Parathyroid adenoma (tissue), 2 donors: ENCODE results near the gene LRP1B.

Source experiments
- H2AFZ ChIP-seq: fragments of 300-600 bp; sonication (generic); one replicate; pipeline ENCODE4 v1.7.0; 2017; ENCODE audit warnings: antibody characterized with exemption, mild to moderate bottlenecking
- H3K27ac ChIP-seq: fragments of 300-600 bp; sonication (generic); one replicate; pipeline ENCODE4 v1.7.0; 2017
- H3K27me3 ChIP-seq: fragments of 300-600 bp; sonication (generic); one replicate; pipeline ENCODE4 v1.7.0; 2017; ENCODE audit warnings: low read length; ENCODE audit not compliant: control insufficient read depth, insufficient read depth
- H3K36me3 ChIP-seq: fragments of 300-600 bp; sonication (generic); one replicate; pipeline ENCODE4 v1.7.0; 2017; ENCODE audit warnings: low read length; ENCODE audit not compliant: control insufficient read depth, insufficient read depth
- H3K4me1 ChIP-seq: fragments of 300-600 bp; sonication (generic); one replicate; pipeline ENCODE4 v1.7.0; 2017; ENCODE audit warnings: control low read depth
- H3K4me2 ChIP-seq: fragments of 300-600 bp; sonication (generic); one replicate; pipeline ENCODE4 v1.7.0; 2017; ENCODE audit warnings: low read length
- H3K4me3 ChIP-seq: fragments of 300-600 bp; sonication (generic); one replicate; pipeline ENCODE4 v1.7.0; 2017; ENCODE audit warnings: low read depth, low read length
- H3K79me2 ChIP-seq: fragments of 300-600 bp; sonication (generic); one replicate; pipeline ENCODE4 v1.7.0; 2017; ENCODE audit warnings: control low read depth
- H3K9ac ChIP-seq: fragments of 300-600 bp; sonication (generic); one replicate; pipeline ENCODE4 v1.7.0; 2017; ENCODE audit warnings: mild to moderate bottlenecking
- H3K9me3 ChIP-seq: fragments of 300-600 bp; sonication (generic); one replicate; pipeline ENCODE4 v1.7.0; 2017; ENCODE audit warnings: low read length; ENCODE audit not compliant: control insufficient read depth
- TF ChIP-seq, protein P1 (sequence below): fragments of 300-600 bp; sonication (generic); IDR thresholded peaks from one replicate; pipeline ENCODE4 v1.7.0; 2017; ENCODE audit warnings: antibody characterized with exemption, mild to moderate bottlenecking
- donor health status: primary hyperparathyroidism.

The LRP1B gene

DNA sequence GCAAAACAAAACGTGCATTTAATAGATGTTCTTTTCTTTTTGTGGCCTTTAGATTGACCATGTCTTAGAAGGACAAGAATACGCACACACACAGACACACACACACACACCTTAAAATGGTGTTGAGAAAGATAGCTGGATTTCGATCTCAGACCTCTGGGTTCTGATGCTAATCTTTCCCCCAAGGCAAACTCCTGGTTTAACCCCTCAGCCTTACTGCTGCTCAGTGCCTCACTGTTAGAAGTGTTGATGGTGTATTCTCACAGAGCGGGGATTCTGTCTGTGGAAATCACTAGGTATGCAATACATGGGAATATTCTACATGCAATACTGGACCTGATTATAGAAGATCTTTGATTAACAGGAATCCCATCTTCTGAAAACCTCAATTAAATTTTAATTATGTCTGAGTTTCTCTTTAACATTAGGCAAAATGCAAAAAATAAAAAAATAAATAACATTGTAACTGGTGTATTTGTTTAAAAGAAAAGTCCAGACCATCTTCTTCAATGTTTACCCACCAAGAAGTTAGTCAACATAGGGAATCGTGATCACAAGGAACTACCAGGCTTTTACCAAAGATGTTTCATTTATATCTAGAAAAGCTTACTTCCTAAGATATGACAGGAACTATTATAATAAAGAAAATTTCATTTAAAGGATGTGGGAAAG lies 613.5 kb downstream of the LRP1B start:
- H3K9me3 ChIP-seq = no peaks in the 10 kb centered on the region
- H3K27ac ChIP-seq = no peak overlapping the region
- TF ChIP-seq, protein P1, sequence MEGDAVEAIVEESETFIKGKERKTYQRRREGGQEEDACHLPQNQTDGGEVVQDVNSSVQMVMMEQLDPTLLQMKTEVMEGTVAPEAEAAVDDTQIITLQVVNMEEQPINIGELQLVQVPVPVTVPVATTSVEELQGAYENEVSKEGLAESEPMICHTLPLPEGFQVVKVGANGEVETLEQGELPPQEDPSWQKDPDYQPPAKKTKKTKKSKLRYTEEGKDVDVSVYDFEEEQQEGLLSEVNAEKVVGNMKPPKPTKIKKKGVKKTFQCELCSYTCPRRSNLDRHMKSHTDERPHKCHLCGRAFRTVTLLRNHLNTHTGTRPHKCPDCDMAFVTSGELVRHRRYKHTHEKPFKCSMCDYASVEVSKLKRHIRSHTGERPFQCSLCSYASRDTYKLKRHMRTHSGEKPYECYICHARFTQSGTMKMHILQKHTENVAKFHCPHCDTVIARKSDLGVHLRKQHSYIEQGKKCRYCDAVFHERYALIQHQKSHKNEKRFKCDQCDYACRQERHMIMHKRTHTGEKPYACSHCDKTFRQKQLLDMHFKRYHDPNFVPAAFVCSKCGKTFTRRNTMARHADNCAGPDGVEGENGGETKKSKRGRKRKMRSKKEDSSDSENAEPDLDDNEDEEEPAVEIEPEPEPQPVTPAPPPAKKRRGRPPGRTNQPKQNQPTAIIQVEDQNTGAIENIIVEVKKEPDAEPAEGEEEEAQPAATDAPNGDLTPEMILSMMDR = no peak
- H3K4me2 ChIP-seq = no peak overlapping the region
- H3K4me3 ChIP-seq = no peak overlapping the region
- H3K79me2 ChIP-seq = no peaks in the 10 kb centered on the region
- no peaks in the 10 kb centered on the region for H3K36me3 ChIP-seq
- no peak overlapping the region for H3K9ac ChIP-seq
- H3K4me1 ChIP-seq = no peaks in the 10 kb centered on the region
- H2AFZ ChIP-seq = no peak overlapping the region
- H3K27me3 ChIP-seq = no peaks in the 10 kb centered on the region

DNA sequence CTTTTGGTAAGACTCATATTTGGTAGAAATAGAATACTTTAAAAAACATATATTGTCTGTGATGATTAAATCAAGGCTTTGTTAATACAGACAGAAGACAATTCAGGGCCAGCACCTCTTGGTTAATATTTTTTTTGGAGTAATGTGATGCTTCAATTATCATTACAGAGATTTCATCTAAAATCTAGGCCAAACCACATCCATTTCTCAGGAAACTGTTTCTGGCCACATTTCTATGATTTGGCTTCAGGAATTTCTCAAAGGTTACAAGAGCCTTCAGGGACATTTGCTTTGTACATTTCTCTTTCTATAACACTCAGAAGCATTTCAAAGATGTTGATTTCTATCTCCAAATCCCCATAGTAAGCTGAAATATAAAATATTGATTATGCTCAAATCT lies 614.9 kb downstream of the LRP1B start:
- Histone ChIP-seq H3K27ac (no peak overlapping the region), H3K4me2 (no peak overlapping the region), H2AFZ (no peak overlapping the region), H3K4me1 (no peaks in the 10 kb centered on the region), H3K27me3 (no peaks in the 10 kb centered on the region), H3K36me3 (no peaks in the 10 kb centered on the region), H3K9ac (no peak overlapping the region), H3K79me2 (no peaks in the 10 kb centered on the region), H3K9me3 (no peaks in the 10 kb centered on the region), H3K4me3 (no peak overlapping the region)
- TF ChIP-seq, protein P1 = no peak

DNA sequence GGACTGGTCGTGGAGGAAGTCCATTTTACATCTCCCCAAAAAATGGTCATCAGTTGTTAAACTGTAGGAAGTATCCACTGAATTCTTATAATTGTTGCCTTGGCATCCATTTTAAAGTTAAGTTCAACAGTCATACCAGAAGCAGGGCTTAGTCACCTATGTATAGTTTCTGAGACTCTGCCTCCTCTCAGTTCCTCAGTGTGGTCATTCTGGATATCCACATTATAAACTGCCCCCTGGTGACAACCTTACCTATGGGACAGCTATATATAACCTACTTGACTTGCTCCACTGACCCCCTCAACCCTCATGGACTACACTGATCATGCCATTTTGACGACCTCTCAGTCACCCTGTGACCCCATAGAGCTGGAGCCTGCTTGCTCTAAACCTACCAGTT lies 617.0 kb downstream of the LRP1B start:
- no peaks in the 10 kb centered on the region for H3K79me2 ChIP-seq
- H3K36me3 ChIP-seq = no peaks in the 10 kb centered on the region
- no peaks in the 10 kb centered on the region for H3K27me3 ChIP-seq
- H3K4me3 ChIP-seq = no peak overlapping the region
- H3K9ac ChIP-seq = no peak overlapping the region
- no peaks in the 10 kb centered on the region for H3K9me3 ChIP-seq
- H3K4me1 ChIP-seq = no peaks in the 10 kb centered on the region
- no peak overlapping the region for H2AFZ ChIP-seq
- TF ChIP-seq, protein P1 = no peak
- H3K4me2 ChIP-seq = no peak overlapping the region
- no peak overlapping the region for H3K27ac ChIP-seq

DNA sequence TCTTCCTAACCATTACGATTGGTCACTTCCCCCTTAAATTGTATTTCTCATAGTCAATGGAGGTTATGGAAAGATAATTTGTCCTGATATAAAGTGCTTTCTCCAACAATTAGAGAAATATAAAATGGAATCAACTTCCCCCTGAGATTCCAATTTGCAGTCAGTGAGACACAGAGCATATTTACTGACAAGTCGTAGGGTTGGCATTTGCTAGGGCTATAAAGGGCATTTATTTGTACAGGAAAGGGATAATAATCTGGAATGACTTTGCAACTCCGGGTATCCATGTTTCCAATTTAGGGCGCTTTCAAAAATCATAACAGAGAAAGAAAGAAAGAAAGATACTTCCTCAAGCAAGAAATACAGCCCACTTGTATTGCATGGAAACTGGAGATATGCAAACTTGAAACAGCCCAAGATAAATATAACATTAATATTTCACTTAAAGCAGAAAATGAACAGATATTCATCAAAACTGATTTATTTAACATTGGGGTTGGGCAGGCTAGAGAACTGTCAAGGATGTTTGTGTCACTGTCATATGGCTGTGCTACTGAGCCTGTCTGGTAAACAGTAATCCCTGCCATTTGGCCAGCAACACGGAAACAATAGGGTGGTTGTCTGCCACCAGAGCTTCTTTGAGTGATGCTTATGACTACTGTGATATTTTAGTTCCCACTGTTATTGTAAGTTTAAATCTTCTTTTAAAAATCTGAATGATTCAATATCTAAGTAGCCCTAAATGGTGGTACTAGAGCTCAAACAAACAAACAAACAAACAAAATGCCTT lies 621.8 kb downstream of the LRP1B start:
- Histone ChIP-seq H3K4me1 (no peaks in the 10 kb centered on the region), H3K4me3 (no peak overlapping the region), H3K27ac (no peak overlapping the region), H2AFZ (no peak overlapping the region), H3K79me2 (no peaks in the 10 kb centered on the region), H3K27me3 (no peaks in the 10 kb centered on the region), H3K9ac (no peak overlapping the region), H3K9me3 (no peaks in the 10 kb centered on the region), H3K36me3 (no peaks in the 10 kb centered on the region), H3K4me2 (no peak overlapping the region)
- TF ChIP-seq, protein P1 = no peak
